Measurements from ENCODE around the gene UBE2E1. TPM values are rescaled to one million over a fixed set of nuclear protein-coding genes. Genes with fewer than 3 reads are reported as not detected.

The UBE2E1 gene
- 72.6 and 79.5 TPM in 2 replicates for total RNA-seq

DNA sequence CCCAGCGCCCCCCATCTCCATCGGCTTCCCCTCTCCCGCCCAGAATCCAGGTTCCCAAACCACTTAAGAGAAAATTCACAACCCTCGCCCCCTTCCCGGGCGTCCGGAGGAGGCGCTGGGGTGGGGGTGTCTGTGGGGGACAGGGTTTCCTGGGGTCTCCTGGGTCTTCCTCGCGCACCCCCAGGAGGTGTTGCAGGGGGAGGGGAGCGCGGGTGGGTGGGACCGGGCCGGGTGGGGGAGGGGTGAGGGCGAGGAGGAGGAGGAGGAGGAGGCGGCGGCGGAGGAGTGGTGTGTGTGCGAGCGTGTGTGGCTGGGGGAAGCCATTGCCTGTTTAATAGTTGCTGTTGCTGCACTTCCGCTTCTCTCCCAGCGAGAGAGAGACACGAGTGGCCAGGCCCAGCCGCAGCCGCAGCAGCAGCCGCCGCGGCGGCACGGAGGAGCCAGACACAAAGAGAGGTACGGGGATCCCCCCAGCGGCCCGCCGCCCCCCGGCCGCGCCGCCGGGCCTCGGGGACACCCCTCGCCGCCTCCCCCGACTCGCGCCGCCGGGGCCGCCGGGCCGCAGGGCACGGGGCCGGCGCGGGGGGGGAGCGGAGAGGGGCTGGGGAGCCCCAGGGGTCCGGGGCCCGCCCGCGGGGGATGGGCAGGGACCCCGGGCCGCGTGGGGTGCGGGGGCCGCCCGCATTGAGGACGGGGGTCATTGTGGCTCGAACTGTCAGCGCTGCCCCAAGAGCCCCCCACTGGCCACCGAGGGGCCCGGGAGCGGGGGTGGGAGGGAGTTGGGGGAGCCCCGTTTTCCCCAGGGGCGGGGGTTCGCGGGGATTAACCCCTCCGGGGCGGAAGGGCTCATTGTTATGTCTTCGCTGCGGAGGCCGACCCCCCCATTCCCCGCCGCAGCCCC is at the start of gene UBE2E1:
Gene UBE2E1 (plus strand): TSS at position 323 of the 901 bp plus-strand sequence. CDS start 1,315 bp downstream, outside the sequence.
- no peaks in the 10 kb centered on the region for H3K9me3 Mint-ChIP-seq
- H3K4me3 Mint-ChIP-seq, result peak within 1 kb of the TSS; percentile 91
- H3K4me1 Mint-ChIP-seq, result peaks cover 35% of the 10 kb centered on the region
- H3K27ac Mint-ChIP-seq, result peak within 1 kb of the TSS; percentile 93
- intact Hi-C loops (cut with micrococcal nuclease), result loop anchor here (5.0 kb wide), 1 partner anchor 604 kb away; the partner anchor contains the start of gene UBE2E2
- H3K27me3 Mint-ChIP-seq, result peaks cover 26% of the 10 kb centered on the region
- peak; percentile 90 for DNase-seq
- H3K36me3 Mint-ChIP-seq (ENCODE audit: low read depth), result peaks cover 17% of the 10 kb centered on the region

GRCh38 chr3:23756206-23756840 is 49.4 kb upstream of the UBE2E1 start:
- no peak for DNase-seq

GRCh38 chr3:23758253-23758838 is 47.4 kb upstream of the UBE2E1 start:
- Mint-ChIP-seq H3K4me1 (peaks cover 5% of the 10 kb centered on the region), H3K27ac (no peak overlapping the region), H3K27me3 (peaks cover 7% of the 10 kb centered on the region), H3K9me3 (no peaks in the 10 kb centered on the region), H3K4me3 (no peak overlapping the region), H3K36me3 (ENCODE audit: low read depth) (no peaks in the 10 kb centered on the region)
- no peak for DNase-seq
- intact Hi-C loops (cut with micrococcal nuclease), result no loop called here

More at GRCh38 chr3:23756206-23756840, 49.4 kb upstream of the UBE2E1 start:
- H3K4me3 Mint-ChIP-seq, result no peak overlapping the region
- intact Hi-C loops (cut with micrococcal nuclease), result no loop called here
- H3K27me3 Mint-ChIP-seq, result peaks cover 7% of the 10 kb centered on the region
- H3K4me1 Mint-ChIP-seq, result peaks cover 3% of the 10 kb centered on the region
- H3K36me3 Mint-ChIP-seq (ENCODE audit: low read depth), result no peaks in the 10 kb centered on the region
- H3K9me3 Mint-ChIP-seq, result no peaks in the 10 kb centered on the region
- H3K27ac Mint-ChIP-seq, result no peak overlapping the region

GRCh38 chr3:23760325-23760724 is 45.4 kb upstream of the UBE2E1 start:
- no peak overlapping the region for H3K4me3 Mint-ChIP-seq
- intact Hi-C loops (cut with micrococcal nuclease), result no loop called here
- H3K27ac Mint-ChIP-seq, result no peak overlapping the region
- H3K27me3 Mint-ChIP-seq, result peaks cover 7% of the 10 kb centered on the region
- DNase-seq, result no peak
- H3K36me3 Mint-ChIP-seq (ENCODE audit: low read depth), result no peaks in the 10 kb centered on the region
- H3K9me3 Mint-ChIP-seq, result no peaks in the 10 kb centered on the region
- peaks cover 5% of the 10 kb centered on the region for H3K4me1 Mint-ChIP-seq

GRCh38 chr3:23760871-23761373 is 44.8 kb upstream of the UBE2E1 start:
- intact Hi-C loops (cut with micrococcal nuclease), result no loop called here
- Mint-ChIP-seq H3K9me3 (no peaks in the 10 kb centered on the region), H3K36me3 (ENCODE audit: low read depth) (no peaks in the 10 kb centered on the region), H3K27ac (no peak overlapping the region), H3K27me3 (peaks cover 5% of the 10 kb centered on the region), H3K4me3 (no peak overlapping the region), H3K4me1 (peaks cover 5% of the 10 kb centered on the region)
- no peak for DNase-seq

DNA sequence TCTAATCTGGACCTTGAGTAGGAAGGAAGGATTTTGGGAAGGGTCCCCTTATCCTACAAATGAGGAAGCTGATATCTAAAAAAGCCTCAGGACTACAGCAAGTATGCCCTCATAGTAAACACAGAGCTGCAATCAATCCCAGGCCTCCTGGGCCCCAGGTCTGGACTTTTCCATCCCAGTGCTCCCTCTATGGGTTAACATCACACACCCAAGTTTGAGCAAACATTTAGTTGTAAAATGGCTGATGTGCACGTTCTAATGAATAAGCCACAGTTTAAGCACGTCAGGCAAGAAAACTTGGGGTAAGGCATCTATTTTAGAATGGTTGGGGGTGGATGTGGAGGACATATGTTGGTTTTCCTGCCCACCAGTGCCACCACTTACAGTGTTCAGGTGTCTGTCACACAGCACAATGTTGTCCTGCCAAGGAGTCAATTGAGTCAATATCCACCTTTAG is 44.3 kb upstream of the UBE2E1 start:
- intact Hi-C loops (cut with micrococcal nuclease), result no loop called here
- Mint-ChIP-seq H3K36me3 (ENCODE audit: low read depth) (no peaks in the 10 kb centered on the region), H3K27ac (no peak overlapping the region), H3K27me3 (peaks cover under 1% of the 10 kb centered on the region), H3K4me3 (no peak overlapping the region), H3K4me1 (peaks cover 5% of the 10 kb centered on the region), H3K9me3 (no peaks in the 10 kb centered on the region)
- no peak for DNase-seq

DNA sequence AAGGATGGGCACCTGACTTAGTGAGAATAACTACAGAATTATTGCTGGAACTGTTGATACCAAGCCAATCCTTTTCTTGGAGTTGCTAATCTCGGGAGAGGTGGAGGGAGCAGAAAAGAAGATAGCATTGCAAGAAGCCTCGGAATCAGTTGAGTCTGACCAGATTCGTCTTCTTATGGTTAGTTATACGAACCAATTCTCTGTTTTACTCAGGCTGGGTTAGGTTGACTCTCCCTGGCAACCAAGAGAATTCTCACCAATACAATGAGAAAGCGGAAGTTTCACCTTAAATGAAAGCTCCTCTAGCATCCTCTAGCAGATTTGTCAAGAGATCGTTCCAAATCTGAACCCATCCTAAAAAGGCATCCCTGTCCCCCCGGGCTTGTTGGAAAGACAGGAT is 43.5 kb upstream of the UBE2E1 start:
- Mint-ChIP-seq H3K27ac (no peak overlapping the region), H3K36me3 (ENCODE audit: low read depth) (no peaks in the 10 kb centered on the region), H3K4me3 (no peak overlapping the region), H3K9me3 (no peaks in the 10 kb centered on the region), H3K4me1 (peaks cover 5% of the 10 kb centered on the region), H3K27me3 (no peaks in the 10 kb centered on the region)
- intact Hi-C loops (cut with micrococcal nuclease), result no loop called here
- DNase-seq, result no peak

- no peak overlapping the region for H3K27ac Mint-ChIP-seq
- no peaks in the 10 kb centered on the region for H3K9me3 Mint-ChIP-seq
- H3K36me3 Mint-ChIP-seq (ENCODE audit: low read depth), result no peaks in the 10 kb centered on the region
- intact Hi-C loops (cut with micrococcal nuclease), result no loop called here
- H3K4me1 Mint-ChIP-seq, result peaks cover 5% of the 10 kb centered on the region
- H3K4me3 Mint-ChIP-seq, result no peak overlapping the region
- no peak for DNase-seq
- no peaks in the 10 kb centered on the region for H3K27me3 Mint-ChIP-seq
Measured at GRCh38 chr3:23762759-23763477, 42.8 kb upstream of the UBE2E1 start.

GRCh38 chr3:23764407-23764806 is 41.3 kb upstream of the UBE2E1 start:
- no peaks in the 10 kb centered on the region for H3K27me3 Mint-ChIP-seq
- no peaks in the 10 kb centered on the region for H3K36me3 Mint-ChIP-seq (ENCODE audit: low read depth)
- intact Hi-C loops (cut with micrococcal nuclease), result no loop called here
- H3K9me3 Mint-ChIP-seq, result no peaks in the 10 kb centered on the region
- peaks cover 5% of the 10 kb centered on the region for H3K4me1 Mint-ChIP-seq
- no peak overlapping the region for H3K27ac Mint-ChIP-seq
- DNase-seq, result no peak
- H3K4me3 Mint-ChIP-seq, result no peak overlapping the region

DNA sequence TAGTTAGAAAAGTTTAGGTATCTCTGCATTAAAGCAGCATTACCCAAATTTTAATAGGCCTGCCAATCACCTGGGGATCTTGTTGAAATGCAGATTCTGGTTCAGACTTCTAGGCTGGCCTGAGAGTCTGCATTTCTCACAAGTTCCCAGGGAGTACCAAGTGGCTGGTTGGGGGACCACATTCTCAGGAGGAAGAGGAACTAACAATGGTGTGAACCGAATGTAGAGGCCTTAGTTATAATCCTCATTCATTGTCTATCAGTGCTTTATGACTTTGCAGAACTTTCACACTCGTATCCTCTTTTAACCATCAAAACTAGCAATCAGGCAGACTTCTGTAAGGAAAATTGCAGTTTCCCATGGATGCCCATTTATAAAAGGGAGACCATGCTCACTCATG is 38.2 kb upstream of the UBE2E1 start:
- Mint-ChIP-seq H3K27me3 (no peaks in the 10 kb centered on the region), H3K9me3 (no peaks in the 10 kb centered on the region), H3K4me3 (no peak overlapping the region), H3K36me3 (ENCODE audit: low read depth) (no peaks in the 10 kb centered on the region), H3K27ac (no peak overlapping the region), H3K4me1 (no peaks in the 10 kb centered on the region)
- DNase-seq, result no peak
- intact Hi-C loops (cut with micrococcal nuclease), result no loop called here

GRCh38 chr3:23775254-23775909 is 30.4 kb upstream of the UBE2E1 start:
- H3K36me3 Mint-ChIP-seq (ENCODE audit: low read depth), result no peaks in the 10 kb centered on the region
- H3K27ac Mint-ChIP-seq, result no peak overlapping the region
- intact Hi-C loops (cut with micrococcal nuclease), result no loop called here
- no peak for DNase-seq
- peaks cover 2% of the 10 kb centered on the region for H3K27me3 Mint-ChIP-seq
- H3K4me1 Mint-ChIP-seq, result no peaks in the 10 kb centered on the region
- no peak overlapping the region for H3K4me3 Mint-ChIP-seq
- peaks cover 4% of the 10 kb centered on the region for H3K9me3 Mint-ChIP-seq

DNA sequence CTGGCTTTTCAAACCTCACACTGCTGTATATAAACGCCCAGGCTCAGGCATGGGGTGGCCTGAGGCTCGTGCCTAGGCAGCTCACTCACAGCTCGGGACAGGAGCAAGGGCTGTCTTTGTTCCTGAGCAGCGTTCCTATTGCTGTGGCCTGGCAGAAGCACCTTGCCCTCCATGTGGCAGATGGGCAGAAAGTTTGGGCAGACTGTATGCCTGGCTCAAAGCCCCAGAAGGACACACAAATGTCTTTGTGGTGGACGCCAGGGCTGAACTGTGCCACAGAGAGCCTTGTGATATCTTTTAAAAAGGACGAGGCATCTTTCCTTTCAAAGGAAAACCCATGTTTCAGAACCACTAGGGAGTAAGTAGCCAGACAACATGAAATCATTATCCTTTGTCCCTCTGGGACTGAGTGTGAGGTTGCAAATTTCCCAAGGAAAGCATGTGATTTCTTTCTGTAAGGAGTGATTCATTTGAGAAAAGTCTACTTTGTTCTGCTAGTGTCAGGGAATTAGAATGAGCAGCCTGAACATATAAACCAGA is 29.3 kb upstream of the UBE2E1 start:
- Mint-ChIP-seq H3K27me3 (peaks cover 4% of the 10 kb centered on the region), H3K36me3 (ENCODE audit: low read depth) (no peaks in the 10 kb centered on the region), H3K27ac (no peak overlapping the region), H3K9me3 (peaks cover 4% of the 10 kb centered on the region), H3K4me1 (no peaks in the 10 kb centered on the region), H3K4me3 (no peak overlapping the region)
- no peak for DNase-seq
- intact Hi-C loops (cut with micrococcal nuclease), result no loop called here

- H3K4me1 Mint-ChIP-seq, result no peaks in the 10 kb centered on the region
- intact Hi-C loops (cut with micrococcal nuclease), result no loop called here
- peaks cover 15% of the 10 kb centered on the region for H3K27me3 Mint-ChIP-seq
Measured at GRCh38 chr3:23778446-23778845, 27.3 kb upstream of the UBE2E1 start.

More at GRCh38 chr3:23778446-23778845, 27.3 kb upstream of the UBE2E1 start:
- Mint-ChIP-seq H3K27ac (no peak overlapping the region), H3K36me3 (ENCODE audit: low read depth) (no peaks in the 10 kb centered on the region), H3K4me3 (no peak overlapping the region), H3K9me3 (peaks cover 11% of the 10 kb centered on the region)
- DNase-seq, result no peak
